HG03342 (cell line): ENCODE measurements around the gene WHRN.
A peak's percentile ranks its signal among the peaks of the same experiment; 100 is the strongest.

ENCODE experiments used
- ATAC-seq: cut with Tn5 transposase; IDR thresholded peaks from one replicate; pipeline ENCODE4 v1.9.1; 2021; ENCODE audit warnings: mild to moderate bottlenecking, moderate library complexity; ENCODE audit not compliant: unreplicated experiment

WHRN gene

DNA sequence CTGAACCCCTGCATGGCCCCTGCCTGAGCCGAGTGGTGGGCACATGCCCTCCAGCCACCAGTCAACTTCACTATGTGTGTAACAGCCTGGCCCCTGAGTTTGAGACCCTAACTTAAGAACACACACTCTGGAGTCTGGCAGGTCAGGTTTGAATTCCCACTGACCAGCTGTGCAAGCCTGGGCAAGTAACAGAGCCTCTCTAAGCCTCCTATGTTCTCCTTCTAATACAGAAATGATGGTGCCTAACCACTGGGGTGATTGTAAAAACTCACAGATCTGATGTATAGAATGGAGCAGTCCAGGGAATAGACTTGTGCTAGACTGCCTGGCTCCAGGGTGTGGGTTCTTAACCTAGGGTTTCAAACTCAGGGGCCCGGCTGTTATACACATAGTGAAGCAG lies 100.7 kb downstream of the WHRN start:
- ATAC-seq: no peak

DNA sequence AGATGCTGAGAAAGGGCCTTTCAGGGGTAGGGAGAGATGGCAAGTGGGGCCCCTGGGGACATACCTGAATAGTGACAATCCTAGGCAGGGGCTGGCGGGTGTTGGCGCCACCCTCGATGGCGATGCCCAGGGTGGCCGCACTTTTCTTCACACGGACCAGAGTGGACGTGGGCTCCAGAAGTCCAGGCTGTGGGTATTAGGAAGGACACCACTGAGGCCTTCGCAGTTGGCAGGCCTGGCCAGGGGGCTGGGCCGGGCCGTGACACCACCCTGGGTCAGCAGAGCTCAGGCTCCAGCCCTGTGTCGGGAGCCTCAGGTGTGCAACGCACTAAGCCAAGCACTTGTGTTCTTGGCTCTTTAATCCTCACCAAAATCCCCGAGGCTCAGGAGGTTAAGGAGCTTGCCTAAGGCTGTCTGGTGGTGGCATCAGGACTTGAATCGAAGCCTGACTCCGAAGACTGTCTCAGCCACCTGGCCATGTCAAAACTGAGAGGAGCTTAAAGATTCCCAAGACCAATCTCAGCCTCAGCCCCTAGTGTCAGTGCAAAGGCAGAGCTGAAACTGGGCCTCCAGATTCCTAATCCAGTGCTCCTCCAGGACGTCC lies 102.0 kb downstream of the WHRN start:
- no peak for ATAC-seq

DNA sequence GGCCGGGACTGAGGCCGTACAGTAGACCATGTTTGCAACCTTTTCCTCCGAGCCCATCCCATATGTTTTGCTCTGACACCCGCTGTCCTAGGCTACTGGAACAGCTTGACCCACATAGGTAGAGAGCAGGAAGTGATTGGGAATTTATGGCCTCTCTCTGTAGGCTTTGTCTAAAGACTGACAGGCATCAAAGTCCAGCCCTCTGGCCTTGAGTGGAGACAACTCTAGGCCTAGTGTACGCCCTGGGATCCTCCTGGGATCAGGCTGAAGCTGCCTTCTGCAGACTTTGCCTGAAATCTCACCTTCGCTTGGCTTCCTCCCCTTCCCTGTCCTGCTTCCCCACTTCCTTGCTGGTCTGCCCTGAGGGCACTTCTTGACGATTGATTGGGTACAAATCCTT lies 103.9 kb downstream of the WHRN start:
- ATAC-seq: no peak

DNA sequence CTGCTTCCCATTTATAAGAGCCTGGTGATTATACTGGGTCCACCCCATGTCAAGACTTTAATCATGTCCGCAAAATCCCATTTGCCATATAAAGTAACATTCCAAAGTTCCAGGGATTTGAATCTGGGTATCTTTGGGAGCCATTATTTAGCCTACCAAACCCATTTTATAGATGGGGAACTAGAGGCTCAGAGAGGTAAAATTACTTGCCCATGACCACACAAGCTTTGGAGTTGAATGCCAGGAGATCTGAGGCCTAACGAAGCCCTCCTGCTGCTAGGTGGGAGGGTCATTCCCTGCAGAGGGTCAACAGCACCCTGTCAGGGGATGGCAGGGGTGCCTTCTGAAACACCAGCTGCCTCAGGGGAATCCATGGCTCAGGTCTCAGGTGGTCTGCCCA lies 104.5 kb downstream of the WHRN start:
- no peak for ATAC-seq

DNA sequence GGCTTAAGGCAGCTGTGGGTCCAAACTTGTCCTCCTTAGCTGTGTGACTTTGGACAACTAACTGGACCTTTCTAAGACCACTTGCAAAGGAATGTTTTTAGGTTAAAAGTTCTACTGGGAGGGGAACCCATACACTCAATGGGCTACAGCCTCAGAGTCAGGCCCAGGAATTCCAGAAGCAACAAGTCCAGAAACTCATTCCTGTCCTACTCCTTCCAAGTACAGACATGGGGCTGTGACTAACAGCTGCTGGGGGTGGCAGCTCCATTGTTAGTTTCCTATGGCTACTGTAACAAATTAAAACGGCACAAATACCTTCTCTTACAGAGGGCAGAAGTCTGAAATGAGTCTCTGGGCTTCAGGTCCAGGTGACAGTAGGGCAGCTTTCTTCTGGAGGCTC lies 105.1 kb downstream of the WHRN start:
- no peak for ATAC-seq

DNA sequence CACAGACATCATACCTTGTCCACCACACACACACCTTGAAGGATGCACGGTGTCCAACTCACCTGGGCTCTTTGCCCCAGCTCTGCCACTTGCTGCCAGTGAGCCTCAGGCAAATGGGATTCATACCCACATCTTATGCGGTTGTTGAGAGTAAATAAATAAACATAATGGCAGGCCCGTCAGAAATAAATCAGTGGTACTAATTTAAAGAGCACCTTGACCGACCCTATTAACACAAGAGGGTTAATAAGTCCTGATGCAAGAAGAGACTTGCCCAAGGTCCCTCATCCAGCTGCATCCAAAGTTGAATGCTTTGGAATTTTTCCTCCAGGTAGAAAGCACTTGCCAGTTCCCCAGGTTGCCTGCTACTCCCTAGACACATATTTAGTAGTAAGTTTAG lies 105.9 kb downstream of the WHRN start:
- ATAC-seq: no peak

DNA sequence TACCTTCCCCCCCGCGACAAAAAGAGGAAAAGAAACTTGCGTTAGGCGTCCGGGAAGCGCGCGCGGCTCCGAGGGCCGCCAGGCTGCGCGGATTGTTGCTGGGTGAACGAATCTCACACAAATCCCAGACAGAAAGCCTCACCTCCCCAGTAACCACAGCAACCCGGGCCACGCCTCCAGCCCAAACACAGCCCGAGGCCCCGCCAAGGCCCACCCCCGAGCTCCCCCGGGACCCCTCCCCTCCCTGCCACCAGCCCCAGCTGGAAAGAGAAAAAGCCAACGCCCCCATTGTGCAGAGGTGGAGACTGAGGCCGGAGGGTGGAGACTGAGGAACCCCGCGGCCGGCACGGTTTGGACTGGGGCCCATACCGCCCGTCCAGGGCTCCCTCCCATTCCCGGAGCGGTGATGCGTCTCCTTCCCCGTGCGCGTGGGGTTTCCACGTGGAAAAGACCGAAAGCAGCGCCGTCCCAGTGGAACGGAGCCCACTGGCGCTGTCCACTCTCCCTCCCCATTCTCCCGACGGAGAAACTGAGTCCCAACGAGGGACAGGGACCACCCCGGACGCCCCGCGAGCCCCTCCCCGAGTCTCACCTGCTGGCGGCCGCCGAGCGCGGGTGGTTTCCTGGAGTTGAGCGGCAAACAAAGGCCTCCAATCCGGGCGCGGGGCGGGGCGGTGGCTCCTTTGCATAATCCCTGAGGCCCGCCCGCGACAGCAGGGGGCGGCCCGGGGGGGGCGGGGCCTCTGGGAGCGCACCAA lies 107.2 kb downstream of the WHRN start:
- peak; percentile 80 for ATAC-seq

DNA sequence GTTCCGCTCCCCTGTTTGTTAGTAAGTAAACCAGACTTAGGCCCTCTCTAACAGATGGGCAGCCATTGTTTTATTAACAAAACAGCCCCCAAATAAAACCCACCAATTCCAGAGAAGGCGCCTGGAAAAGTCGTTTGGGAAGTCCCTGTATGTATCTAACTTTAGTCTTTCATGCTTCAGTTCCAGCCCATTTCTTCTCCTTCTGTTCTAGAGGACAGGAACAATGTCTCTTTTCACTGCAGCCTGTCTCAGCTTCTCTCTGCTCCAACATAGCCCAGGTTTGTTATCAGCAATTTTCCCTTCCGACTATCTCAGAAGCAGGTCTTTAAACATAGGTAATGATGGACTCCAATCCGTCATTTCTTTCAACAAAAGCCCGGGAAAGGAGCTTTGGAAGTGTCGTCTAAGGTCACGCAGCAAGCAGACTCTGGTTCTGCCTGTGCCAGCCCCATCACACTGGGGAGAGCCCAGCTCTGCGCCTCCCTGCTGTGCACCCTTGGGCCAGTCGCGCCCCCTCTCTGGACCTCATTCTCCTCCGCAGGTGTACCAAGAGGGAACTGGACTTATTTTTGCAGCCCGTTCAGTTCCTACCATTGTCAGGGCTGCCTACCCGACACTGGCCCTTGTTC lies 107.9 kb downstream of the WHRN start:
- no peak for ATAC-seq

DNA sequence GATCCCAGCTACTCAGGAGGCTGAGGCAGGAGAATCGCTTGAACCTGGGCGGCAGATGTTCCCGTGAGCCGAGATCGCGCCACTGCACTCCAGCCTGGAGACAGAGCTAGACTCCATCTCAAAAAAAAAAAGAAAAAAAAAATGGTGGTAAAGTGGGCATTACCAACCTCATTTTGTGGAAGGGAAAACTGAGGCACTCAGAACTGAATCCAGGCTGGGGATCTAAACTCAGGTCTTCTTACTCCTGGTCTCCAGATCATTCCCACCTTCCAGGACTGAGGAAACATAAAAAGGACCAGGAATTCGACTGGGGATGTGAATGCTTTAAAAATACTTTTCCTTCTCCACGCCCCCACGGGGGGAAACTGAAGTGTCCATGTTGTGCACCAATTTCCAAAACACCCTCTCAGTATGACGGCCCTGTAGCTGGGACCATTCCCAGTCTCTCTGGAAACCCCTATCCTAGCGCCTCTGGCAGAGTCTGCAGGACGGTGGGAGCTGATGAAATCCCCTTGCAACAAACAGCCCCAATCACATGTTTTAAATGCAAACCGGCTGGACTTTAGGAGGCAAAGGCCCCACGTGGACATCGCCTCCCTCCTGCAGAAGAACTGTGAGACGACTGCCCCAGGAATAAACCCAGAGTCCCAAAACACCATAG lies 108.6 kb downstream of the WHRN start:
- ATAC-seq: no peak

DNA sequence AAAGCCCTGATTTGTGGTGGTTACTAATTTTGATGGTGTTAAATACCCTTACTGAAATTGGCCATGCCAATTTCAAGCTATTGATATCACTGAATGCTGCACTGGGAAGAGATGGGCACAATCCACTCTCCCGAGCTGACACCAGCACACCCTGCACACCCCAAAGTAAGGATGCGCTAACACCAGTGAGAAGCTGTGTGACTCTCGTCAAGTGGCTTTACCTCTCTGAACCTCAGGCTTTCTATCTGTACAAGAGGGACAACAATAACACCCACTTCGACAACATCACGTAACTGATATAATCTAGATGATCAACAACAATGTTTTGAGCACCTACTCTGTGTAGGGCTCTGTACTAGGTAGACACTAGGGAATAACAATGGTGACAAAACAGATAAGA lies 109.5 kb downstream of the WHRN start:
- ATAC-seq: no peak

DNA sequence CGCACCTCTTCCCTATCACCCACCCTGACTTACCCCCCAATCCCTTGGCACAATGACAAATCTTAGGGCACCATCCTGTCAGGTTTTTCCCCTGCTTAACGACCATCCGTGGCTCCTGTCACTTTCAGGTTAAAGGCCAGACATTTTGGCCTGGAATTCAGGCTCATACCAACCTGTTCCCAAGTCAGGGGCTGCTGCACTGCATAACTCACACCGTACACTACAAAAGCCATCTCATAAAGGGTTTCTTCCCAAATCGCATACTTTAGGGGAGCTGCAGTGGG lies 110.0 kb downstream of the WHRN start:
- no peak for ATAC-seq

DNA sequence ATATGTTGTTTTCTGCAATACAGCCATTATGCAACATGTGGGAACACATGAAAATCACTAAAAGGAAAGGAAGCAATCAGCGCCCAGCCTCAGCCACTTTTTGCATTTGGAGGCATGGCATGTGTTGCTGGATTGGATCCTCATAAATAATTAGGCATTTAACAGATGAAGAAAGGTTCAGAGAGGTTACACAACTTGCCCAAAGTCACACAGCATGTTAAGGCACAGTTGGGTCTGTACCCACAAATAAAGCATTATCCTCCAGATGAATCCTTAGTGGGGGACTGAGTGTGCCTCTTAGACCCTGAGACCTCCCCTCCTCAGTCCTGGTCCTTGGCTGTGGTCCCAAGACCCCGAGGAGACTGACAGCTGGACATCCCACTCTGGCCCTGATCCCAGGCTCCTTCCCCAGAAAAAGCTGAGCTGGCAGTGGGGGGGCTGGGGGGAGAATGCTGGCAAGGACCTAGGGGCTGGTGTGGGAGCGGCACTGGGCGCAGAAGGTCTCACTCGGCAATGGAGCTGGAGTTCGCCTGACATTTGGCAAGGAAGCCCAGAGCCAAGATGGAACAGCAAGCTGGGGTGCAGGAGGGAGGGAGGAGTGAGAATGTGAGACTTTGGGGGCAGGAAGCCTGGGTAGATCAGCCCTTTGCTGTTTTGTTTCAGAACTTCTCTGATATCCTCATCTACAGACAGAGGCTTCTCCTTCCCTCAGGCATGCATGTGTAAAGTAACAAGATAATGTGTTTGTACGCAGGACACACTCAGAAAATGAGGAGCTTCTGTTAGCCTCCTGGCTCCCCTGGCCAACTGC lies 110.5 kb downstream of the WHRN start:
- ATAC-seq: no peak

DNA sequence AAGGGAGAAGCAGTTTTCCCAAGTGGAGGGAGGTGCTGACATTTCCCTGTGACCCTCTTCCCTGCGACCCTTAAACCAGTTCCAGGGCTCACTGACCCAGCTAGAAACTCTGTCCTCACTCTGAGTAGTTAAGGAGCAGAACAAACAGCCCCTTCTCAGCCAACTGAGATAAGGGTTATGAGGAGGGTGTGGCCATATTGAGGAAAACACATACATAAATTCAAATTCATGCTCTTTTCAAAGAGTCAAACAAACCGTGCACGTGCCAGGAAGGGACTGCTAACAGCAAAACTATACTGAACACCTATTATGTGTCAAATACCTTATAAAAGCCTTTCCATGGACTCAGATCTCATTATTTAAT lies 112.5 kb downstream of the WHRN start:
- ATAC-seq: no peak

DNA sequence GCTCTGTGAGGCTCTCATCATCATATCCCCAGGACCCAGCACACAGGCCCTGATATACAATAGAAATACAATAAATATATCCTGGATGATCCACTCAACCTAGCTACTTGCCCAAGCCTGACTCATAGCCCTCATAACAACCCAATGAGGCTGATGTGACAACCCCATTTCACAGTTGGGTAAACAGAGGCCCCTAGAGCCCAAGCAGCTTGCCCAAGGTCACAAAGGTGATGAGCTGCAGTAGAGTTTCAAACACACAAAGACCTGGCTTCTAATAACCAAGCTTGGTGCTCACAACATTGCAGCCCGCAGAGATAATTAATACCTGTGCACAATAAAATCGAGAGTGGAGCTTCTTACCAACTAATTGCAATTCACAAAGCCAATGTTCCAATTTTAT lies 114.3 kb downstream of the WHRN start:
- no peak for ATAC-seq

DNA sequence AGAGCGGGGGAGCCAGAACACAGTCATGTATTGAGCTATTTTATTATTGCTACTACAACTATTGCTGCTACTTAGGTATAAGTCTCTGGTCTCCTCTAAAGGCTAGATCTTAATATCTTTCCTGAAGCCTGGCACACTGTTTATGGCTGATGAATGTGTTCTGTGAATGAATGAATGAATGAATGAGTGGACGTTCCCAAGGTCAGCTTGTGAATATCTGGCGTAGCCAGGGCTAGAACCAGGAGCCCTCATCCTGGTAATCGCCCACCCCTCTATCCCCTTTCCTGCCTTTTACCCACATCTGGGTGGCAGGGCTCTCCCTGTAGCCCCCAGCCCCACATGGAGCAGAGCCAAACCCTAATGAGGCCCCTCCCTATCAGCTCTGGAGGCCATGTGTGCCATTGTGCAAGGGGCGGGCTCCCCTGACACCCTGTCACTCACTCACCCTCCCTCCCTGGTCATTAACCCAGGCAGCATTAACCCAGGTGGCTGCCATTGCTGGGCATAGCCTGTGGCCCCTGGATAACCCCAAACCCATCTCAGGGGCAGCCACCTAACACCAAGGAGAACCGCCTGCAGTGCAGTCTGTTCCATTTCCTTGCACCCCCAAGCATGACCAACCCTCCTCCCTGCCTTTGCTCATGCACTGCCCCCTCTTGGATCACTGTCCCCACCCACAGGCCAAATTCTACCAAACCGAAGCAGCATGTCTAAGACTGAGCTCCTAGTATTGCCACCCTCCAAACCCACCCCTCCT lies 115.5 kb downstream of the WHRN start:
- no peak for ATAC-seq

DNA sequence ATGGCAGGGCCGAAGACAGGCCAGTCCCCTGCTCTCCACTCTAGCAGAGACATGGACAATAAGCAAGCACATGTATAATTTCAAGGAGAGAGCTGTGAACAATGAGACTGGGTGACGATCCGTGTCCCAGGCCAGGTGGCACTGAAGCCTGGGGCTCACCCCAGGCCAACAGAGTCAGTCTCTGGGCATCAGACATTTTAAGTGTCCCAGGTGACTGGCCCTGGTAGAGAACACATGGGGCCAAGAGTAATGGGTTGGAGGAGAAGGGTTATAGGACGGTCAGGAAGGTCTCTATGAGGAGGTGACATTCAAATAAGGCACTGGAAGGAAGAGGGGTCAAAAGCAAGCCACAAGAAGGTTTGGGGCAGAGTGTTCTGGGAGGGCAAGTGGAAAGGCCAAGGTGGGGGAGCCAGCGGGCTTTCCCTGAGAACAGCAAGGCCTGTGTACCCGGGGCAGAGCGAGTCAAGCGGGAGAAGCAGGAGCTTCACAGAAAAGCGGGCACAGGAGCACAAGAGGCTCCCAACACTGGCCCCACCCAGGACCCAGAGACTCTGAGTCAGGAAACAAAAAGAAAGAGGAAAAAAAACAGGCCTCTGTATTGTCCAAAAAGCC lies 116.4 kb downstream of the WHRN start:
- no peak for ATAC-seq

DNA sequence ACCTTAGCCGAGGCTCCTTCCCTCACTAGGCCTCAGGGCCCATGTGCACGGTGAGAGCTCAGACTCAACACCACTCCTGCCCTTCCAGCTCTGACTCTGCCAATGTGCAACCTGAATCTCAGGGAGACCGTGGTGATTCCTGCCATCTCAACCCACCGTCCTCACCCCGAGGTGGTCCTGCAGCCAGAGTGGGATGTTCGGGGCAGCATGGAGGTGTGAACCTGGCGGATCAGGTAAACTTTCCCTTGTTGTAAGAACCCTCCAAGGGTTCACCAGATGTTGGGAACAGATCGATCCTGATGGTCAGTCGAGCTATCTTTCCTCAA lies 117.0 kb downstream of the WHRN start:
- ATAC-seq: no peak

DNA sequence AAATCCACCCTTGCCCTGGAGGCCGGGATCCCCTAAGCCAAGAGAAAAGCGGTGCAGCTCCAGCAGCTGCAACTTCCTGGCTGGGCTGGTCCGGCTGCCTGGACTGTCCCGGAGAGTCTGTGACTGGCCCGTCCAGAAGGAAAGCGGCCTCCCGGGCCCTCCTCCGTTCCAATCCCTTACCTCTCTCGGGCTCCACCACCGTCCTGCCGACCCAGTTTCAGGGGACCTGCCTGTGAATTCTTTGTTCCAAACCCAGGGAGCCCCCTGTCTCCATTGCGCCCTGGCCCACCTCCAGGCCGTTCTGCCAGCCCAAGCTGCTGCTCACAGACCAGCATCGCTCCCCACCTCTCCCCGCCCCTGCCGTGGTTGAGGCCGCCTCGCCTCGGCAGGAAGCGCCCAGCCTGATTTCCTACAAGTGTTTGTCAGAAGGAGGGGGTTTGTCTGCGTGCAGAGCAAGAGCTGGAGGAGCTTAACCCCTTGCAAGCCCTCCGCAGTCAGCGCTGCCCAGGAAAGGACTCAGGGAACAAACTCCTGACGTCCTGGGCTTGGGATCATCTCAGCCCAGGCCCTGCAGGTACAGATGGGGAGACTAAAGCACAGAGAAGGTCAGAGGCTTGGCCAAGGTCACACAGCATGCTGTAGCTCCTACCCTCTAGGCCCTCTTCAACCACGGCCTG lies 117.5 kb downstream of the WHRN start, which contains the start of gene AKNA:
TSS of gene AKNA (minus strand) at position 303 of the 677 bp plus-strand sequence. CDS start 6,649 bp downstream, outside the sequence.
- peak; percentile 29 for ATAC-seq

DNA sequence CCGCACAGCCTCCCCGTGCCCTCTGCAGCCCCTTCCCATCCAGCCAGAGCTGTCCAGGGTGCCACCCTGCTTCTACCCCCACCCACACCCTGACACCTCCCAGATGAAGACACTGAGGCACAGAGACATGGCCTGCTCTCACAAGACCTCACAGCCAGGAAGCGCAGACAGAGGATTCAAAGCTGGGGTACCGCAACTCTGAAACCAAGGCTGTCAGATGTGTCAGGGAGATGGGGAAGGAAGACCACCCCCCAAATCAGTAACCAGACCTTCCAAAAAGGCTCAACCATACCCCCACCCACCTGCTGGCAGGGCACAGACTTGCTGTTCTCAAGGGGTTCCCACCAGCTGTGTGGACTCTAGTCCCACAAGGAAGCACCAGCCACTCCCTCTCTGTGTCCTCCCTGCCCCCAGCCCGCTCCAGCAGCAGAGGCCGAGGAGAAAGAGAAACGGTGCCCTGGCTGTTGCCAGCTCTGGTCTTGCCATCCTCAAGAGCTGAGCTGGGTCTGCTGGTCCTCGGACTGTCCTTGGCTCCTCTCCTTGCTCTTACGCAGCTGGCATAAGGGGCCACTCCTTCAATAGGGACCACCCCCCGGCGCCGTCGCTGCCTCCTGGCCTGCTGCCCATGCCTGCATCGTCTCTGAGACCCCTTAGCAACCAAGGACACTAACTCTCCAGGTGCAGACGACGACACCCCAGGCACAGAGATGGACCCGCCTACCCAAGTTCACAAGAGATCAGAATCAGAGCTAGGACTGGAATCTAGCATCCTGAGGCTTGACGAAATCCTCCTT lies 118.2 kb downstream of the WHRN start:
- no peak for ATAC-seq
